Fibroblast of villous mesenchyme (primary cell): ENCODE results near the gene KRT15. TPM values are rescaled to one million over a fixed set of nuclear protein-coding genes. Genes with fewer than 3 reads are reported as not detected.

Experiments used
- DNase-seq: peaks from one replicate; pipeline ENCODE4 v3.0.0-alpha.2; 2010; ENCODE audit warnings: low read depth
- H3K4me3 ChIP-seq: 2 replicates; pipeline ENCODE4 v1.5.1; 2011; ENCODE audit warnings: low read depth, mild to moderate bottlenecking, low read length
- CTCF ChIP-seq: IDR thresholded peaks from 2 replicates; pipeline ENCODE4 v1.5.1; 2012; ENCODE audit warnings: low read depth, mild to moderate bottlenecking, low read length; ENCODE audit not compliant: insufficient read depth
- total RNA-seq: library from RNA; depleted of rRNA; stranded (reverse); fragments of >200 nt; gene quantifications from 2 replicates; pipeline ENCODE4 v1.2.3, GENCODE V29; 2012

The KRT15 gene
- total RNA-seq, 1 donor: 0.43 TPM

- no peak for DNase-seq
- no peak overlapping the region for H3K4me3 ChIP-seq
- TF ChIP-seq CTCF: no peak
These were observed 32.7 kb upstream of the KRT15 start for GRCh38 chr17:41551365-41551764.

- no peak for TF ChIP-seq CTCF
- H3K4me3 ChIP-seq: no peak overlapping the region
- peak; percentile 67 for DNase-seq
These were observed 30.9 kb upstream of the KRT15 start for GRCh38 chr17:41549596-41550039.

GRCh38 chr17:41548844-41549595 is 30.3 kb upstream of the KRT15 start:
- peak; percentile 83 for TF ChIP-seq CTCF
- no peak overlapping the region for H3K4me3 ChIP-seq
- peak; percentile 89 for DNase-seq

GRCh38 chr17:41547921-41548843 is 29.5 kb upstream of the KRT15 start:
- H3K4me3 ChIP-seq: no peak overlapping the region
- no peak for TF ChIP-seq CTCF
- peak; percentile 93 for DNase-seq

GRCh38 chr17:41547378-41547841 is 28.7 kb upstream of the KRT15 start:
- no peak for TF ChIP-seq CTCF
- no peak for DNase-seq
- no peak overlapping the region for H3K4me3 ChIP-seq

GRCh38 chr17:41546819-41547218 is 28.1 kb upstream of the KRT15 start:
- TF ChIP-seq CTCF: no peak
- no peak for DNase-seq
- H3K4me3 ChIP-seq: no peak overlapping the region
